ENCODE data around the gene FBXW9.
"Not testable (repeated sequence)": the region's sequence is repeated elsewhere in the genome, so short reads cannot be mapped to it uniquely, and the experiment has no call there.

The FBXW9 gene

DNA sequence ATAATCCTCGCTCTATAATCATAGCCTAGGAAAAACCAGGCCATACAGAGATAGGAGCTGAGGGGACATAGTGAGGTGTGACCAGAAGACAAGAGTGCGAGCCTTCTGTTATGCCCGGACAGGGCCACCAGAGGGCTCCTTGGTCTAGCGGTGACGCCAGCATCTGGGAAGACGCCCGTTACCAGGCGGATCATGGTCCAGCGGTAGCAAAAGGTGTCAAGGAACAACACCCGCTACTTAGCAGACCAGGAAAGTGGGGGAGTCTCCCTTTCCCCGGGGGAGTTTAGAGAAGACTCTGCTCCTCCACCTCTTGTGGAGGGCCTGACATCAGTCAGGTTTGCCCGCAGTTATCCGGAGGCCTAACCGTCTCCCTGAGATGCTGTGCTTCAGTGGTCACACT is 15.6 kb upstream of the FBXW9 start:
- peaks cover 64 to 94% of the 10 kb centered on the region in 2 experiments for H3K36me3 ChIP-seq (ENCODE audit: control insufficient read depth in 2 of 2, insufficient read depth in 1 of 2, low read length in 2 of 2)
- TF ChIP-seq, protein P1, sequence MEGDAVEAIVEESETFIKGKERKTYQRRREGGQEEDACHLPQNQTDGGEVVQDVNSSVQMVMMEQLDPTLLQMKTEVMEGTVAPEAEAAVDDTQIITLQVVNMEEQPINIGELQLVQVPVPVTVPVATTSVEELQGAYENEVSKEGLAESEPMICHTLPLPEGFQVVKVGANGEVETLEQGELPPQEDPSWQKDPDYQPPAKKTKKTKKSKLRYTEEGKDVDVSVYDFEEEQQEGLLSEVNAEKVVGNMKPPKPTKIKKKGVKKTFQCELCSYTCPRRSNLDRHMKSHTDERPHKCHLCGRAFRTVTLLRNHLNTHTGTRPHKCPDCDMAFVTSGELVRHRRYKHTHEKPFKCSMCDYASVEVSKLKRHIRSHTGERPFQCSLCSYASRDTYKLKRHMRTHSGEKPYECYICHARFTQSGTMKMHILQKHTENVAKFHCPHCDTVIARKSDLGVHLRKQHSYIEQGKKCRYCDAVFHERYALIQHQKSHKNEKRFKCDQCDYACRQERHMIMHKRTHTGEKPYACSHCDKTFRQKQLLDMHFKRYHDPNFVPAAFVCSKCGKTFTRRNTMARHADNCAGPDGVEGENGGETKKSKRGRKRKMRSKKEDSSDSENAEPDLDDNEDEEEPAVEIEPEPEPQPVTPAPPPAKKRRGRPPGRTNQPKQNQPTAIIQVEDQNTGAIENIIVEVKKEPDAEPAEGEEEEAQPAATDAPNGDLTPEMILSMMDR (tag by site-specific recombination; IDR thresholded peaks at IDR 0.05) = peak; percentile 21; the same call in 1 of the 2 replicates
- TF ChIP-seq ZNF629 (tag by site-specific recombination; IDR thresholded peaks at IDR 0.05) (0 out of 2 replicates have a peak, but pooled peaks have one; percentile 22), ZNF654 (tag by site-specific recombination; IDR thresholded peaks at IDR 0.05; ENCODE audit: low read depth) (peak; percentile 28), ZBTB8A (tag by site-specific recombination; IDR thresholded peaks at IDR 0.05) (peak; percentile 65)
- CTCF ChIA-PET = interaction anchor here (0.6 to 1.8 kb wide), 2 partner anchors 84 to 696 kb away, joined by 4 to 7 read pairs; no protein-coding TSS in a partner anchor
- H3K4me1 ChIP-seq (ENCODE audit: control insufficient read depth, insufficient read depth, low read length); H3K4me3 ChIP-seq (ENCODE audit: low read depth, low read length); H3K27ac ChIP-seq (ENCODE audit: extremely low read depth, low read depth, low read length); H3K9me3 ChIP-seq (ENCODE audit: control insufficient read depth, insufficient read depth, low read depth, low read length): not testable (repeated sequence)
- POLR2A ChIA-PET = interaction anchor here (0.6 to 0.7 kb wide), 3 partner anchors 16 to 32 kb away, joined by 3 read pairs; partner anchors contain the start of genes DHPS and FBXW9

DNA sequence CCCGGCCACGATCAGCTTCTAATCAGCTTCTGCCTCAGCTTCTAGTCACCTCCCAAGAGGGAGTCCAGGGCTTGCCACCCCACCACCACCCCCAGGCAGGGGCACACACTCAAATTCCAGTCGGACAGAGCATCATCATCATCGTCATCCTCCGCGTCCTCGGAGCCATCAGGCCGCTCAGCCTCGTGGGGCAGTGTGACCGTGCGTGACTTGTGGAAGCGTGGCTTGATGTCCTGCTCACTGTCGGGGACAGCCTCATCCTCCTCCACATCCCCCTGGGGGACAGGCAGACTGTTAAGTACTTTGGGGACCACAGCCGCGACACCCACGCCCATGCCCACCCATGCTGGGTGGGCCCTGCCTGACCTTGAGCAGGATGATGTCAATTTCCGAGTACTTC is 14.8 kb upstream of the FBXW9 start:
- POLR2A ChIA-PET = no interaction called here
- H3K4me3 ChIP-seq (ENCODE audit: low read depth, low read length) = no peak overlapping the region
- no peaks in the 10 kb centered on the region for H3K9me3 ChIP-seq (ENCODE audit: control insufficient read depth, insufficient read depth, low read depth, low read length)
- H3K36me3 ChIP-seq (ENCODE audit: control insufficient read depth in 2 of 2, insufficient read depth in 1 of 2, low read length in 2 of 2) = peaks cover 62 to 94% of the 10 kb centered on the region in 2 experiments
- TF ChIP-seq ZNF513 (tag by site-specific recombination; IDR thresholded peaks at IDR 0.05) = peak; percentile 36; the same call in 1 of the 2 replicates
- no peak for TF ChIP-seq ZBTB7A (tag by site-specific recombination; IDR thresholded peaks at IDR 0.05; ENCODE audit: low read depth)
- TF ChIP-seq, protein P2, sequence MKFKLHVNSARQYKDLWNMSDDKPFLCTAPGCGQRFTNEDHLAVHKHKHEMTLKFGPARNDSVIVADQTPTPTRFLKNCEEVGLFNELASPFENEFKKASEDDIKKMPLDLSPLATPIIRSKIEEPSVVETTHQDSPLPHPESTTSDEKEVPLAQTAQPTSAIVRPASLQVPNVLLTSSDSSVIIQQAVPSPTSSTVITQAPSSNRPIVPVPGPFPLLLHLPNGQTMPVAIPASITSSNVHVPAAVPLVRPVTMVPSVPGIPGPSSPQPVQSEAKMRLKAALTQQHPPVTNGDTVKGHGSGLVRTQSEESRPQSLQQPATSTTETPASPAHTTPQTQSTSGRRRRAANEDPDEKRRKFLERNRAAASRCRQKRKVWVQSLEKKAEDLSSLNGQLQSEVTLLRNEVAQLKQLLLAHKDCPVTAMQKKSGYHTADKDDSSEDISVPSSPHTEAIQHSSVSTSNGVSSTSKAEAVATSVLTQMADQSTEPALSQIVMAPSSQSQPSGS (tag by site-specific recombination; IDR thresholded peaks at IDR 0.05; ENCODE audit: low read depth) = no peak
- no peak for TF ChIP-seq ZNF76 (tag by site-specific recombination; IDR thresholded peaks at IDR 0.05; ENCODE audit: borderline replicate concordance, low read depth)
- no peaks in the 10 kb centered on the region for H3K4me1 ChIP-seq (ENCODE audit: control insufficient read depth, insufficient read depth, low read length)
- H3K27ac ChIP-seq (ENCODE audit: extremely low read depth, low read depth, low read length) = no peak overlapping the region
- CTCF ChIA-PET = no interaction called here

DNA sequence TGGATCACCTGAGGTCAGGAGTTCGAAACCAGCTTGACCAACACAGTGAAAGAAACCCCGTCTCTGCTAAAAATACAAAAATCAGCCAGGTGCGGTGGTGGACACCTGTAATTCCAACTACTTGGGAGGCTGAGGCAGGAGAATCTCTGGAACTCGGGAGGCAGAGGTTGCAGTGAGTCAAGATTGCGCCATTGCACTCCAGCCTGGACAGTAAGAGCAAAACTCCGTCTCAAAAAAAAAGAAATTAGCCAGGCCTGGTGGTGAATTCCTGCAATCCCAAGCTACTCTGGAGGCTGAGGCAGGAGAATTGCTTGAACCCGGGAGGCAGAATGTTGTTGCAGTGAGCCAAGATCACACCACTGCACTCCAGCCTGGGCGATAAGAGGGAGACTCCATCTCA is 12.2 kb upstream of the FBXW9 start:
- H3K36me3 ChIP-seq (ENCODE audit: control insufficient read depth in 2 of 2, insufficient read depth in 1 of 2, low read length in 2 of 2) = peaks cover 63 to 94% of the 10 kb centered on the region in 2 experiments
- H3K4me3 ChIP-seq (ENCODE audit: low read depth, low read length) = no peak overlapping the region
- POLR2A ChIA-PET = interaction anchor here (0.6 kb wide), 1 partner anchor 26 kb away, joined by 3 read pairs; the partner anchor contains the start of gene TRIR
- CTCF ChIA-PET = interaction anchor here (0.5 to 2.0 kb wide), 3 partner anchors 49 to 1492 kb away, joined by 3 to 6 read pairs (median 4); no protein-coding TSS in a partner anchor
- H3K27ac ChIP-seq (ENCODE audit: extremely low read depth, low read depth, low read length) = no peak overlapping the region
- no peak for TF ChIP-seq ZBTB1 (tag by site-specific recombination; IDR thresholded peaks at IDR 0.05)
- no peaks in the 10 kb centered on the region for H3K9me3 ChIP-seq (ENCODE audit: control insufficient read depth, insufficient read depth, low read depth, low read length)
- no peaks in the 10 kb centered on the region for H3K4me1 ChIP-seq (ENCODE audit: control insufficient read depth, insufficient read depth, low read length)

DNA sequence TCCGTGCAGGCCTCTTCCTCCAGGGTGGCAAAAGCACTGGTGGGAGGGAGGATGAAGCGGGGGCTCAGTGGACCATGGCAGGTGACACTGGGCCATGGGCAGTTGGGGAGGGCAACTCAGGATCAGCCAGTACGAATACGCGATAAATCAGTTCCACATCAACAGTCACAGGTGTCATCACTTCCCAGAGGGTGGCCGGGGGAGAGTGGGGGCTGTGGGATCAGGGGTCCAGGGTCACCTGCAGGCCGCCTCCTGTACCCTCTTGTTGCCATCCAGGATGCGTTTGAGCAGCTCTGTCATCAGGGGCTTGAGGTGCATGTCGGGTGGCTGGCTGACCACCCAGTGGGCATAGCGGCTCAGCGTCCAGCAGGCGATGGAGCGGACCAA is 9.9 kb upstream of the FBXW9 start:
- Histone ChIP-seq H3K4me3 (ENCODE audit: low read depth, low read length) (no peak overlapping the region), H3K9me3 (ENCODE audit: control insufficient read depth, insufficient read depth, low read depth, low read length) (no peaks in the 10 kb centered on the region), H3K36me3 (ENCODE audit: control insufficient read depth in 2 of 2, insufficient read depth in 1 of 2, low read length in 2 of 2) (peaks cover 67 to 97% of the 10 kb centered on the region in 2 experiments), H3K27ac (ENCODE audit: extremely low read depth, low read depth, low read length) (no peak overlapping the region), H3K4me1 (ENCODE audit: control insufficient read depth, insufficient read depth, low read length) (no peaks in the 10 kb centered on the region)
- POLR2A ChIA-PET = interaction anchor here (0.6 kb wide), 1 partner anchor 14 kb away, joined by 4 read pairs; no protein-coding TSS in a partner anchor
- CTCF ChIA-PET = interaction anchor here (0.6 kb wide), 1 partner anchor 27 kb away, joined by 3 read pairs; no protein-coding TSS in a partner anchor
- TF ChIP-seq ZNF174 (tag by site-specific recombination; IDR thresholded peaks at IDR 0.05) (no peak), ZNF302 (tag by site-specific recombination; IDR thresholded peaks at IDR 0.05; ENCODE audit: low read depth) (no peak), ZNF274 (IDR thresholded peaks at IDR 0.05; ENCODE audit: low read length) (no peak), ZNF274 (tag by site-specific recombination; IDR thresholded peaks at IDR 0.05; ENCODE audit: borderline replicate concordance) (no peak), ZNF785 (tag by site-specific recombination; IDR thresholded peaks at IDR 0.05) (no peak), BCL11A (tag by site-specific recombination; IDR thresholded peaks at IDR 0.05; ENCODE audit: low read depth) (no peak), ZNF530 (tag by site-specific recombination; IDR thresholded peaks at IDR 0.05; ENCODE audit: low read depth) (no peak)
- TF ChIP-seq, protein P3, sequence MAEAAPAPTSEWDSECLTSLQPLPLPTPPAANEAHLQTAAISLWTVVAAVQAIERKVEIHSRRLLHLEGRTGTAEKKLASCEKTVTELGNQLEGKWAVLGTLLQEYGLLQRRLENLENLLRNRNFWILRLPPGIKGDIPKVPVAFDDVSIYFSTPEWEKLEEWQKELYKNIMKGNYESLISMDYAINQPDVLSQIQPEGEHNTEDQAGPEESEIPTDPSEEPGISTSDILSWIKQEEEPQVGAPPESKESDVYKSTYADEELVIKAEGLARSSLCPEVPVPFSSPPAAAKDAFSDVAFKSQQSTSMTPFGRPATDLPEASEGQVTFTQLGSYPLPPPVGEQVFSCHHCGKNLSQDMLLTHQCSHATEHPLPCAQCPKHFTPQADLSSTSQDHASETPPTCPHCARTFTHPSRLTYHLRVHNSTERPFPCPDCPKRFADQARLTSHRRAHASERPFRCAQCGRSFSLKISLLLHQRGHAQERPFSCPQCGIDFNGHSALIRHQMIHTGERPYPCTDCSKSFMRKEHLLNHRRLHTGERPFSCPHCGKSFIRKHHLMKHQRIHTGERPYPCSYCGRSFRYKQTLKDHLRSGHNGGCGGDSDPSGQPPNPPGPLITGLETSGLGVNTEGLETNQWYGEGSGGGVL (tag by site-specific recombination; IDR thresholded peaks at IDR 0.05) = no peak
- TF ChIP-seq, protein P4, sequence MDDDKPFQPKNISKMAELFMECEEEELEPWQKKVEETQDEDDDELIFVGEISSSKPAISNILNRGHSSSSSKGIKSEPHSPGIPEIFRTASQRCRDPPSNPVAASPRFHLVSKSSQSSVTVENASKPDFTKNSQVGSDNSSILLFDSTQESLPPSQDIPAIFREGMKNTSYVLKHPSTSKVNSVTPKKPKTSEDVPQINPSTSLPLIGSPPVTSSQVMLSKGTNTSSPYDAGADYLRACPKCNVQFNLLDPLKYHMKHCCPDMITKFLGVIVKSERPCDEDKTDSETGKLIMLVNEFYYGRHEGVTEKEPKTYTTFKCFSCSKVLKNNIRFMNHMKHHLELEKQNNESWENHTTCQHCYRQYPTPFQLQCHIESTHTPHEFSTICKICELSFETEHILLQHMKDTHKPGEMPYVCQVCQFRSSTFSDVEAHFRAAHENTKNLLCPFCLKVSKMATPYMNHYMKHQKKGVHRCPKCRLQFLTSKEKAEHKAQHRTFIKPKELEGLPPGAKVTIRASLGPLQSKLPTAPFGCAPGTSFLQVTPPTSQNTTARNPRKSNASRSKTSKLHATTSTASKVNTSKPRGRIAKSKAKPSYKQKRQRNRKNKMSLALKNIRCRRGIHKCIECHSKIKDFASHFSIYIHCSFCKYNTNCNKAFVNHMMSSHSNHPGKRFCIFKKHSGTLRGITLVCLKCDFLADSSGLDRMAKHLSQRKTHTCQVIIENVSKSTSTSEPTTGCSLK (tag by site-specific recombination; IDR thresholded peaks at IDR 0.05) = no peak
